Thyroid gland (tissue), 4 donors: Measurements from ENCODE around the gene IFIT5. TPM values are rescaled to one million over a fixed set of nuclear protein-coding genes. Genes with fewer than 3 reads are reported as not detected.

Source experiments
- DNase-seq, 2 donors: peaks; one replicate each; pipeline ENCODE4 v3.0.0-alpha.2; 2019
- H3K27ac ChIP-seq, 3 donors: fragments of 200-600 bp; sonication (generic); 1 replicate in 2 of 3; 2 replicates in 1 of 3; pipeline ENCODE4 v1.5.1; 2016 to 2019; ENCODE audit warnings: mild to moderate bottlenecking in 1 of 3, moderate library complexity in 1 of 3
- H3K27me3 ChIP-seq: fragments of 200-600 bp; sonication (generic); one replicate; pipeline ENCODE4 v1.5.1; 2019
- H3K36me3 ChIP-seq, 2 donors: fragments of 200-600 bp; sonication (generic); one replicate each; pipeline ENCODE4 v1.5.1; 2016 to 2019
- H3K4me1 ChIP-seq, 2 donors: fragments of 200-600 bp; sonication (generic); one replicate each; pipeline ENCODE4 v1.5.1; 2017 to 2019
- H3K4me3 ChIP-seq, 3 donors: fragments of 200-600 bp; sonication (generic); replicated peaks in 1 of 3; 1 replicate in 2 of 3; 2 replicates in 1 of 3; pipeline ENCODE4 v1.5.1; 2016; ENCODE audit warnings: mild to moderate bottlenecking in 1 of 3
- H3K9me3 ChIP-seq: fragments of 200-600 bp; sonication (generic); one replicate; pipeline ENCODE4 v1.5.1; 2017
- POLR2A ChIP-seq, 2 donors: fragments of 450-650 bp; IDR thresholded peaks; one replicate each; pipeline ENCODE4 v1.6.1; 2017; ENCODE audit warnings: antibody characterized with exemption in 2 of 2, mild to moderate bottlenecking in 2 of 2, moderate library complexity in 1 of 2
- whole genome bisulfite sequencing, 2 donors: methylation state at CpG; one replicate each; pipeline ENCODE4 v1.1.5; 2017; 5-methylcytosine and 5-hydroxymethylcytosine counted together
- intact Hi-C: fragments of 100-400 bp; cut with DNase I; formaldehyde crosslinking; loops from one replicate; pipeline ENCODE4 v1.15.1; 2023
- total RNA-seq, 4 donors: library from RNA; depleted of rRNA; stranded (reverse); fragments of >200 nt; gene quantifications; one replicate each; pipeline ENCODE4 v1.2.3, GENCODE V29; 2016
- TF ChIP-seq, protein P1 (sequence below), 6 experiments: fragments of 200-600 bp in 3 of 6; fragments of 450-650 bp in 3 of 6; sonication (generic) in 3 of 6; IDR thresholded peaks; one replicate each; pipeline ENCODE4 v1.5.1; 2016 to 2019; ENCODE audit warnings: antibody characterized with exemption in 6 of 6, mild to moderate bottlenecking in 2 of 6, inconsistent platforms in 1 of 6, moderate library complexity in 1 of 6

The IFIT5 gene
- total RNA-seq, 4 donors from 2014 or later, result 13.7 to 23.0 (median 17.1) TPM

DNA sequence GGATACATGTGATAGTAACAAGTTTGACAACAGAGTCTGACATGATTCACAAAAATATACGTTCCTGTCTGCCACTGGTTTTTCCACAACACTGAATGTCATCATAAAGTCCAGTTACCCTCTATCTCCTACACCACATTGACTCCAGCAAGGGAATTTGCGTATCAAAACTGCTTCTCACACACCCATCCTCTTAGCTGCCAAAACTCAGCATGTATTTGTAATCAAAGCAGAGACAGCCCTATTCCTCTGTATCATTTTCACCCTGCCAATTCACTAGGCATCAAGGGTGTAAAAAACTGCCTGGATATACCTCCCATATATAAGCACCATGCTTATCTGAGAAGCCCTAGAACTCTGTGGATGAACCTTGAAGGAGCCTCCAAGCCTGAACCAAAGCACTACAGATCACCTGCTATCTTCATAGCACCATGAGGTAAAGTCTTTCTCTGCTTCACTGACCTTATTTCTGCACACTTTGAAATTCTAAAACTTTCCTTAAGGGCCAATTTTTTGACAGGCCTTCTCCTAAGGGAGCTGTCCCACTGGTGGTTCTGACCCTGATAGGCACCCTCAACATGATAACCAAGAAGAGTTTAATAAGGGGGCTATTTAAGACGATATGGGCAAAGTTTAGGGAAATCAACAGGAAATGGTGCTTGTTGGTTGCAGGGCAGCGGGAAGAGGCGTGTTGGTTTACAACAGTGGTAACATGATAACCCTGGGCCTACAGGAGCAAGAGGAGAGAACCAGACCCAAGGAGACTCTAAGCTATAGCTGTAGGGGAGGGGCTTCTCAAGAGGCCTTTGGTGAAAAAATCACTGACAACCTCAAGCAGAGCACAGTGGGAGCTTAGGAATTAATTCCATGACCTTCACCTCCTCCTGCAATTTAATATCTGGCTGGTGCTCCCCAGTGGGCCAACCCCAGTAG lies 36.4 kb upstream of the IFIT5 start, which contains the start of gene IFIT1B:
TSS of gene IFIT1B (plus strand) at position 352 of the 933 bp plus-strand sequence. CDS start at position 432, 80 bp downstream.
- H3K9me3 ChIP-seq, result no peaks in the 10 kb centered on the region
- H3K27me3 ChIP-seq, result no peaks in the 10 kb centered on the region
- no peak within 1 kb of the TSS for H3K4me3 ChIP-seq
- TF ChIP-seq POLR2A (IDR thresholded peaks at IDR 0.05), result no peak
- TF ChIP-seq, protein P1, sequence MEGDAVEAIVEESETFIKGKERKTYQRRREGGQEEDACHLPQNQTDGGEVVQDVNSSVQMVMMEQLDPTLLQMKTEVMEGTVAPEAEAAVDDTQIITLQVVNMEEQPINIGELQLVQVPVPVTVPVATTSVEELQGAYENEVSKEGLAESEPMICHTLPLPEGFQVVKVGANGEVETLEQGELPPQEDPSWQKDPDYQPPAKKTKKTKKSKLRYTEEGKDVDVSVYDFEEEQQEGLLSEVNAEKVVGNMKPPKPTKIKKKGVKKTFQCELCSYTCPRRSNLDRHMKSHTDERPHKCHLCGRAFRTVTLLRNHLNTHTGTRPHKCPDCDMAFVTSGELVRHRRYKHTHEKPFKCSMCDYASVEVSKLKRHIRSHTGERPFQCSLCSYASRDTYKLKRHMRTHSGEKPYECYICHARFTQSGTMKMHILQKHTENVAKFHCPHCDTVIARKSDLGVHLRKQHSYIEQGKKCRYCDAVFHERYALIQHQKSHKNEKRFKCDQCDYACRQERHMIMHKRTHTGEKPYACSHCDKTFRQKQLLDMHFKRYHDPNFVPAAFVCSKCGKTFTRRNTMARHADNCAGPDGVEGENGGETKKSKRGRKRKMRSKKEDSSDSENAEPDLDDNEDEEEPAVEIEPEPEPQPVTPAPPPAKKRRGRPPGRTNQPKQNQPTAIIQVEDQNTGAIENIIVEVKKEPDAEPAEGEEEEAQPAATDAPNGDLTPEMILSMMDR (IDR thresholded peaks at IDR 0.05), result no peak
- H3K36me3 ChIP-seq, result no peaks in the 10 kb centered on the region
- DNase-seq, result no peak
- H3K27ac ChIP-seq, result no peak within 1 kb of the TSS
- H3K4me1 ChIP-seq, result peaks cover 17 to 23% of the 10 kb centered on the region in 2 donors
- WGBS, 2 donors, result 93 to 95% methylated on average over 5 of the region's 5 CpGs
- intact Hi-C loops, result no loop called here

- Histone ChIP-seq H3K27me3 (no peaks in the 10 kb centered on the region), H3K9me3 (no peaks in the 10 kb centered on the region), H3K27ac (no peak overlapping the region), H3K4me1 (peaks cover 9 to 11% of the 10 kb centered on the region in 2 donors), H3K4me3 (no peak overlapping the region), H3K36me3 (no peaks in the 10 kb centered on the region)
- DNase-seq, result no peak
- TF ChIP-seq, protein P1 (IDR thresholded peaks at IDR 0.05), result no peak
- no peak for TF ChIP-seq POLR2A (IDR thresholded peaks at IDR 0.05)
- intact Hi-C loops, result no loop called here
Measured at GRCh38 chr10:89379103-89379502, 35.3 kb upstream of the IFIT5 start.

GRCh38 chr10:89382757-89383156 lies 31.6 kb upstream of the IFIT5 start:
- H3K9me3 ChIP-seq, result no peaks in the 10 kb centered on the region
- no peak for DNase-seq
- no peaks in the 10 kb centered on the region for H3K4me1 ChIP-seq
- intact Hi-C loops, result no loop called here
- H3K27me3 ChIP-seq, result no peaks in the 10 kb centered on the region
- no peak for TF ChIP-seq POLR2A (IDR thresholded peaks at IDR 0.05)
- TF ChIP-seq, protein P1 (IDR thresholded peaks at IDR 0.05), result no peak
- WGBS, 2 donors, result 90 to 94% methylated on average over 1 of the region's 1 CpG
- no peak overlapping the region for H3K27ac ChIP-seq
- no peak overlapping the region for H3K4me3 ChIP-seq
- H3K36me3 ChIP-seq, result no peaks in the 10 kb centered on the region

GRCh38 chr10:89384474-89385340 lies 29.7 kb upstream of the IFIT5 start:
- no peak for DNase-seq

More at GRCh38 chr10:89384474-89385340, 29.7 kb upstream of the IFIT5 start:
- H3K9me3 ChIP-seq, result no peaks in the 10 kb centered on the region
- intact Hi-C loops, result no loop called here
- H3K4me1 ChIP-seq, result no peaks in the 10 kb centered on the region
- TF ChIP-seq, protein P1 (IDR thresholded peaks at IDR 0.05), result no peak
- no peak for TF ChIP-seq POLR2A (IDR thresholded peaks at IDR 0.05)
- no peaks in the 10 kb centered on the region for H3K27me3 ChIP-seq
- no peak overlapping the region for H3K4me3 ChIP-seq
- 82 to 87% methylated on average over 4 of the region's 4 CpGs for WGBS, 2 donors
- no peak overlapping the region for H3K27ac ChIP-seq
- no peaks in the 10 kb centered on the region for H3K36me3 ChIP-seq
